HG03135 (cell line): Measurements from ENCODE around the gene SUCNR1.

Source experiments
- ATAC-seq: cut with Tn5 transposase; IDR thresholded peaks from one replicate; pipeline ENCODE4 v1.9.1; 2021; ENCODE audit warnings: mild to moderate bottlenecking, moderate library complexity; ENCODE audit not compliant: unreplicated experiment

SUCNR1 gene

DNA sequence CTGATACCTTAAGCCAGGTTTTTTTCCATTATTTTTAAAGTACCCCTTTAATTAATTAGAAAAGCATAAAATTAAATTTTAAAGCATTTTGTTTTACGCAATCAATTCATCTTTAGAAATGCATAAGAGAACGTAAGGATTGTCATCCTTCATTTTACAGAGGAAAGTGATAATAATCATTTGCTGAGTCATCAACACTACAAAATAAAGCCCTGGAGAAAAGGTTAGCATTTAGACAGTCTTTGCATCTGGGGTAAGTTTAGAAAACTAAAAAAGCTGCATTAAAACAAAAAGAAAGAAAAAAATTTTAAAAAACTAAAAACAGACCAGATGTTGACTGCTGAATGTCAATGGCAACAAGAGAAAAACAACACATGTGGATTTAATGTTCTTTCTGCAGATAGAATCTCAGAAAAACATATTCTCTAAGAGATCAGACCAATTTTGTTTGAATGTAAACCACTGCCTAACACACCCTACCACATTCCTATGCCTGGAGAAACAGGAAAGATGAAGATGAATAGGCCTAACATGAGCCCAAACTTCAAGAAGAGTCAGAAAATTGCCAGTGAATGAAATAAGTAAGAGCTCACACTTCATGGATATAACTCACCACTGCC, 59.9 kb downstream of the SUCNR1 start:
- no peak for ATAC-seq
